ENCODE measurements around the gene NAA10.

The NAA10 gene

GRCh38 chrX:153944800-153945150 is 9.9 kb upstream of the NAA10 start:
- no peak for TF ChIP-seq CTCF (conservative IDR thresholded peaks at IDR 0.05)
- no peak for TF ChIP-seq ZFX (IDR thresholded peaks at IDR 0.05)
- no peak overlapping the region for H3K27ac ChIP-seq

GRCh38 chrX:153944140-153944799 is 9.4 kb upstream of the NAA10 start, which contains the start of gene RENBP:
TSS of gene RENBP (minus strand) at chrX:153944643. CDS start at chrX:153944610, 33 bp downstream.
- H3K27ac ChIP-seq, result no peak within 1 kb of the TSS
- TF ChIP-seq CTCF (conservative IDR thresholded peaks at IDR 0.05), result no peak

GRCh38 chrX:153941336-153942252 is 6.8 kb upstream of the NAA10 start:
- H3K27ac ChIP-seq, result no peak overlapping the region
- TF ChIP-seq ZFX (IDR thresholded peaks at IDR 0.05) (no peak), CTCF (conservative IDR thresholded peaks at IDR 0.05) (no peak)

GRCh38 chrX:153939573-153939972 is 4.7 kb upstream of the NAA10 start:
- H3K27ac ChIP-seq, result no peak overlapping the region
- TF ChIP-seq ZFX (IDR thresholded peaks at IDR 0.05) (no peak), CTCF (conservative IDR thresholded peaks at IDR 0.05) (no peak)

GRCh38 chrX:153938226-153938786 is 3.5 kb upstream of the NAA10 start:
- no peak; the same call in 1 of the 2 replicates for TF ChIP-seq CTCF (conservative IDR thresholded peaks at IDR 0.05)
- no peak for TF ChIP-seq ZFX (IDR thresholded peaks at IDR 0.05)
- H3K27ac ChIP-seq, result no peak overlapping the region

- no peak overlapping the region for H3K27ac ChIP-seq
These were observed 2.2 kb upstream of the NAA10 start for GRCh38 chrX:153937056-153937455.

More at GRCh38 chrX:153937056-153937455, 2.2 kb upstream of the NAA10 start:
- TF ChIP-seq ZFX (IDR thresholded peaks at IDR 0.05) (no peak), CTCF (conservative IDR thresholded peaks at IDR 0.05) (no peak)

Measured in C4-2B (cell line).